NCI-H2107 (cell line): ENCODE measurements around the gene CLRN2.
"Not testable (repeated sequence)": the region's sequence is repeated elsewhere in the genome, so short reads cannot be mapped to it uniquely, and the experiment has no call there.

ENCODE experiments used
- DNase-seq: peaks from one replicate; lab custom pipeline; 2025; lab: John Stamatoyannopoulos, UW

The CLRN2 gene

DNA sequence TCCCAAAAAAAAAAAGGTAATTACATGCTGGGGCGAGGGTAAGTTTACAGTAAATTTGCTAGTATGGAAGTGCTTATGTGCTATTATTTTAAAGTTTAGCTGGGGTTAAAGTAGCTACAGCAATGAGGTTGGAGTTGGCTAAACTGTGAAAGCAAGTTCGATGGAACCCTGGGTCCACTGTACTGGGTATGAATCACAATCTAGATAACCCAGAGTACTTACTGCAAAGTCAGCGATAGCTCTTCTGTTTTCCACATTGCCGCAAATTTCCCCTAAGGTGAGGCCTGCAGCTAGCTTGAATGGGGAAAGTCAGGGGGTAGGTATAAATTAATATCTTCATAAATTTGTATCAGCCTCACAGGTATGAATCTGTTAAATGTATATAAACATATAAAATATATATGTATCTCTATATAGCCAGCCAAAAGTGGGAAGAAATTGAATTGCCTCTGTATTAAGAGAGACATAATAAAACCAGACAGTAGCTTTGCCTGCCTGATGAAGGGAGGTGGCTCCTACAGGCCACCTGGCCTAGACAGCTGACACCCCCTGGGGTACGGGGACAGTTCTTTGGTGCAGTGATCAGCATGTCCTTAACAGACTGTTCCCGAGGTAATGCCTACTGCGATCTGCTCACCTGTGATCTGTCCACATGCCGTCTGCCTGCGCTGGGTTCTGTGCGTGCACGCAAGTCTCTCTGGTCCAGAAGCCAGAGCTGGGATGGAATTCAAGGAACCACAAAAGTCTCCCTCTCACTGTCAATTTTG lies 30.6 kb downstream of the CLRN2 start:
- DNase-seq: no peak

DNA sequence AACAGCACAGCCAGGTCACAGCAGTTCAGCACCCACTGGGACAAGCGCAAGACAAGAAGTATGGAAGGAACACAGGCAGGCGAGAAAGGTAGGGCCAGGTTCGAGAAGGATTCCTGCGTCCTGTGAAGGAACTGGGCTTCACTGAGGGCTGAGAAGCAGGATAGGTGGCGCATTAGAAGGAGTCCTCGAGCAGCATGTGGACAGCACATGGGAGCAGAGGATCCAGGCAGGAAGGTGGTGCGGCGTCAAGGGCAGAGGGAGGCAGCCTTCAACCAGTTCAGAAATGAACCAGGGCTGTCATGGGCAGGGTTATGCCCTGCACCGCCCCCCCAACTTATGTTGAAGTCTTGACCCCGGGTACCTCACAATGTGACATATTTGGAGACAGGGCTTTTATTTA lies 31.3 kb downstream of the CLRN2 start:
- DNase-seq: no peak

DNA sequence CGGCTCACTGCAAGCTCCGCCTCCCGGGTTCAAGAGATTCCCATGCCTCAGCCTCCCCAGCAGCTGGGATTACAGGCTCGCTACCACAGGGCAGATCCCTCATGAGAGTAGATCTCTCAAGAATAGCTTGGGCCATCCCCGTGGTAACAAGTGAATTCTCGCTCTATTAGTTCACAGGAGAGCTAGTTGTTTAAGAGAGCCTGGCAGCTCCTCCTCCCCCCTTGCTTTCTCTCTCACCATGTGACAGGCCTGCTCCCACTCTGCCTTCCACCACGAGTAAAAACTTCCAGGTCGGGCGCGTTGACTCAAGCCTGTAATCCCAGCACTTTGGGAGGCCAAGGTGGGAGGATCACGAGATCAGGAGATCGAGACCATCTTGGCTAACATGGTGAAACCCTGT lies 31.7 kb downstream of the CLRN2 start:
- DNase-seq: no peak

DNA sequence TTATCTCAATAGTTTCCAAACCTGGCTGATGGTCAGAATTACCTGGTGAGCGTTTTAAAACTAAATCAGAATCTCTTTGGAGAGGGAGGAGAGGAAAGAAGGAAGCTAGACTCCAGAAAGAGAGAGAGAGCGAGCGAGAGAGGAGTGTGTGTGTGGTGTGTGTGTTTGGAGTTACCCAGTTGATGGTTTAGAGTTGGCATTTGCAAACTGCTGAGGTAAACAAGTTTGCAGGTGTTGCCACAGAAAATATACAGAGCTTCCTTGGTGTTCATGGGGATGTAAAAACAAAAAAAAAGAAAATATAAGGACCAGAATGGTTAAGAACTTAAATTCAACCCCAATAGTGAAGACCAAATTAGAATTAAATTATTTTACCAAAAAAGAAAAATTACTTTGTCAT lies 35.6 kb downstream of the CLRN2 start:
- no peak for DNase-seq

DNA sequence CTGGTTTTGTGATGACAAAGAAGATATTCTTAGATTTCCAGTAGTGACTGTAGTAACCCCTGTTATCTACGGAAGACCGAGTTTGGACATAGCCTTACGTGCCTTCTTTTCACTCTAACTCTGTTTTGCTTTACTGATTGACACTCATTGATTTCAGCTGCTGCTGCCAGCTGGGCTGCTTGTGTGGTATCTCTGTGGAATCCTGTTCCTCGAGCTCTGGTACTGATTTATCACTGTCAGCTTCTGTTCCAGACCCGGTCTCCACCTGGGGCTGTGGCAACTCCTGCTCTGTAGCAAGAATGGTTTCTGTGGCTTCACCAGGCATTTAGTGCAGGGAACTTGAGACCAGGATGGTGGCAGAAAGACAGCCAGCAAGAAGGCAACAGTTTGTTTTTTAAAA lies 37.5 kb downstream of the CLRN2 start:
- DNase-seq: no peak

DNA sequence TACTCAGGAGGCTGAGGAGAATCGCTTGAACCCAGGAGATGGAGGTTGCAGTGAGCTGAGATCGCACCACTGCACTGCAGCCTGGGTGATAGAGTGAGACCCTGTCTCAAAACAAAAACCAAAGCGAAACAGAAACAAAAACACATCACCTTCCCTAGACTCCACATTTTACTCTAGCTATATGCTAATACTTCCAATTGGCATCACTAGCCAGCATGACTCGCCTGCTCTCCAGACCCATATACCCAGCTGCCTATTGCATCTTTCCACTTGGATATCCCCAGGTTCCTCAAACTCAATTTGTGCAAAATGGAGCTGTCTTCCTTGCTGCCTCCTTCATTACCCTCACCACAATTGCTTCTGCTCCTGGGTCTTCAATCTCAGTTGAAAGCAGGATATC lies 39.6 kb downstream of the CLRN2 start:
- DNase-seq: no peak

DNA sequence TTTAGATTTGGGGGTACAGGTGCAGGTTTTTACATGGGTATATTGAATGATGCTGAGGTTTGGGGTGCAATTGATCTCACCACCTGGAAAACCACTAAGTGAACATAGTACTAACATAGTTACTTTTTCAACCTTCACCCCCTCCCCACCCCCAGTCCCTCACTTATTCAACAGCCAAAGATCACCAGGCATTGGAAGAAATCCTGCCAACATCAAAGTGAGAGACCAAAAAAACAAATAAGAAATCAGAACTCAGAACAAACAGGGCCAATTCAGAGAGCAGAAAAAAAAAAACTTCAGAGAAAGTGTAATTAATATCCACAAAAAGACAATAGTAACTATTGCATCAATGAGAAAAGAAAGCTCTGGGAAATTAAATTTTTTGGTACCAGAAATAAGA lies 41.5 kb downstream of the CLRN2 start:
- no peak for DNase-seq

DNA sequence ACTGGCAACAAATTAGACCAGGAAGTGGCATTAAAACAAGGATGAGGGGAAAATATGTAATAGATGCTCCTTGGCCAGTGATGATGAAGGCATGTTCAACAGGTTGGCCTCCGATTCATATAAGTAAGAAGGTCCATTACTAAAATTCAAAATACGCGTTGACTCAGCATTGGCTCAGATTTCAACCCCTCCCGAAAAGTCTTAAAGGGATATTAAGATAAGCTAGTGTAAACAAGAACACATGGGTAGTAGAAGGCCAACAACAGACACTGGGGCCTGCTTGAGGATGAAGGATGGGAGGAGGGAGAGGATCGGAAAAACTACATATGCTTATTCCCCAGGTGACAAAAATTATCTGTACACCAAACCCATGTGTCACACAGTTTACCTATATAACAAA lies 42.9 kb downstream of the CLRN2 start:
- no peak for DNase-seq

DNA sequence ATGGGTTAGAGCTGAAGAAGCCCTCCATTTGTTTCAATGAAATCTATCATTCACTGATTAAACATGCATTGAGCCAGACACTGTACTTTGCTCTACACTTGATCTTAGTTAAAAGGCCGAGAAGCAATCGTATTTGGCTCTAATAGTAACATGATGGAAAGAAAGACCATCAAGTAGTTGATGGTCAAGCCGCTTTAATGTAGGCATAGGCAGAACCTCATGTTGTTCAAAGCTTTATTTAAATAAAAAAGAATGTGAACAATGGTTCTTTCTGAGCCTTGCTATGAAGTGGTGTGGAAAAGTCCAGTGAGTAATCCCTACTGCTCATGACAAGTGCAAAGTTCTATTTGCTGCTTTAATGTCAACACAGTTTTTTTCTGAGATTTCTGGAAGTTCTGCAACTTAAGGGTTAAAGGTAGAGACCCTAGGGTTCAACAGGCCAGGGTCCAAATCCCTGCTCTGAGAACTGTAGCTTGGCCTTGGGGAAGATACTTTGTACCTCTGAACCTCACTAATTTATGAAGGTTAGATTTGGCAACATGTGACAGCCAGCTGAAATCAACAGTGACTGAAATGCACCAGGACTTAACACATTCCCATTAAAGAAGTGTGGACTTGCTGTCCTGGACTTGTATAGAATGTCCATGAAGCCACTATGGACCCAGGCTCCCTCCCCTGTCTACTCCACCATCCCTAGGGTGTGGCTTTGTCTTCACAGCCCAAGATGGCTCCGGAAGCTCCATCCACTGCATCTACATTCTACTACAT lies 44.2 kb downstream of the CLRN2 start:
- no peak for DNase-seq

DNA sequence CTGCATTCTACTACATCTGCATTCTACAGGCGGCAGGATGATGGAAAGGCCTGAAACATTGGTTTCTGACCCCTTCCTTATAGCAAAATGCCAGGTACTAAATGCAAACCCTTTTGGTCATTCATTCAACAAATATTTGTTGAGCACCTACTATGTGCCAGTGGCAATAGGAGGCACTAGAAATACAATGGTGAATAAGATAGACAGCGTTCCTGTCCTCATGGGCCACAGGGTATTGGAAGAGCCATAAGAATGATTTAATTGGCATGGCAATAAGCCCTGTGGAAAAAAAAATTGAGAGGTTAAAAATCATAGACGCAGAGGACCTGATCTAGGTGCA lies 44.7 kb downstream of the CLRN2 start:
- no peak for DNase-seq

DNA sequence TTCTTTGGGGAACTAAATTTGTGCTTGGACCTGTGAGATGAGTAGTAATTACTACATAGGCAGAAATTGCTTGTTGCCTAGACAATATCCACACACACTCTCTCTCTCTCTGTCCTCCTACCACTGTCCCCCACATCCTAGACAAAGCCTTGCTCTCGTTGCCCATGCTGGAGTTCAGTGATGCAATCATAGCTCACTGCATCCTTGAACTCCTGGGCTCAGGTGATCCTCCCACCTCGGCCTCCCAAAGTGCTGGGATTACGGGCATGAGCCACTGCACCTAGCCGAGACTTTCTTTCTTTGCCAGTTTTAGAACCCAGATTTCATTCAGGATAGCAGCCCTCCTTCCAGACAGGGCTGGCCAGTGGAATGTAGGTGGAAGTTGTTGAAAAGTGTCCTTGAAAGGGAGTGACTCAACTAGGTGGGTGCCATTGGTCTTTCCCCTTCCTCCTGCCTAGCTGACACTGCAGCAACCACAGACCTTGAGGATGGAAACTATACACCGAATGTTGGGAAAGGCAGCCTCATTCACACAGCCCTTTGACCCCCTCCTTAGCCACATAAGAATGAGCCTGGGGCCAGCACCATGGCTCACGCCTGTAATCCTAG lies 45.2 kb downstream of the CLRN2 start:
- no peak for DNase-seq

DNA sequence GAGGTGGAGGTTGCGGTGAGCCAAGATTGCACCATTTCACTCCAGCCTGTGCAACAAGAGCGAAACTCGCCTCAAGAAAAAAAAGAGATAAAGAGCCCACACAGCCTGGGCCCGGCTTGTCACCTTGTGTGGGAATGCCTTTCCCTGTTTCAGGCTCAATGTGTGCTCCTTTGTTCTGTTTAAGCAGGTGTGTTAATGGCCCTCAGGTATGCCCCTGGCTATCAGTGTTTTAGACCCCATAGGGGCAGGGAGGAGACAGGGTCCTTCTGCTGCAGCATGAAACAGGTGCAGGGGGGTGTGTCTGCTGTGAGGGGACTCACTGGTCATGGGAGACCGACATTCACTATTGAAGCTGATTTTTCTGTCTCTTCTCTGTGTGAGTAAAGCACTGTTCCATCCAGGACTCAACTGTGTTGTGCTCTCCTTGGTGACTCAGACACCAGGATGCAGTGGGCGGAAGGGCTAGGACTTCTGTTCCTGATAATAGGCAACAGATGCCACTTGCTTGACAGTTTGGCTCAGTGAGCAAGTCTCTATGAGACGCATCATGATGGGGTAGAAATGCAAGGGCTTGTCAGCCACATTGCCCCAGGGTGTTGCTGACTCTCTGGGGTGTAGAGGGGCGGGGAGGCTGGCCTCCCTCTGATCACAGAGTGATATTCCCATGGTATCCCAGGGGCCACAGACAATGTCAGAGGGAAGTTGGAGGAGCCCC lies 46.4 kb downstream of the CLRN2 start:
- no peak for DNase-seq

DNA sequence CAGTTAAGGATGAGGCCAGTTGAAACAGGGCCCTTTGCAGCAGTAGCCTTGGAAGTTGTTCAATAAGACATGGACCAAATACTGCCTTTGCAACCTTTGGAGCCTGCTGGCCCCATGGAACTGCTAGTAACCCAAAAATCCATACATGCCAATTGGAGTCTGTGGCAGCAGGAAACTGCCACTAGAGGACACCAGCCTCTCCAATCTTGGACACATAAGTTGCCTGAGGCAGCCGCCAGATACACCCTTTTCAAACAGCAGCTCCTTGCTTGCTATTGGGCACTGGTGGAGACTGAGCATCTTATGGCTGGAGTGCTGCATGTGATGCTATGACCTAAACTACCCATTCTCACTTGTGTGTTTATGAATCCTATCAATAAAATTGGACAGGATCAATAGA lies 47.2 kb downstream of the CLRN2 start:
- no peak for DNase-seq

DNA sequence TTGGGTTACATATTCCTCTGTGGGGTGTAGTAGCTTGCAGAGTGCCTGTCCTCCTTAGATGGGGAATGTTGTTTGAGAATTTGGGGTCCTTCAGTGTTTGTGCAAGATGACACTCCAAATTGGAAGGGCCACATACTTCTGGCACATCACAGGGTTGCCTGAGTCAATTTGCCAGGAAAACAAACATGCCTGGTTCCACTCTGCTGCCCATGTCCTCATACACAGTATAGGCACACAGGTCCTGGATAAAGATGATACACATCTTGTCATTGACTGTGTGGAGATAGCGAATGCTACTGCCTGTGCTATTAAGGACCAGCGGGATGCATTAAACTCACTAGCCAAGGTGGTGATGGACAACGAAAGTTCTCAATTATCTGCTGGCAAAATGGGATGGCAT lies 50.9 kb downstream of the CLRN2 start:
- DNase-seq: no peak

DNA sequence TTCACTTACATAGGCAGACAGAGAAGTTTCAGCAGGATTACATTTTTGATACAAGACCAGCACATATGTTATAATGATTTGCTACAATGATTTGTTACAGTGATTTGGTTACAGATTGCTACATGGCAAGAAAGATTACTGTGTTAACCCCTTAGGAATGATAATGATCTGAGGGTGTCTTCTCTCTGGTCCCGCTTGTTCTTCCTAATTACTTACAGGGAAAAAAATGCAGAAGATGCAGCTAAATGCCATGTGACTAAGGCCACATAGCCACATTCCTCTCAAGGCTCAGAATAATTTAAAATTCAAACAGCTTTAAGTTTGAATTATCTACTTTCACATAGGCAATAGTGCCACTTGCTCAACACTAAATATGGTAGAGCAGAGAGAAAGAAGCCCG lies 52.3 kb downstream of the CLRN2 start:
- DNase-seq: no peak

DNA sequence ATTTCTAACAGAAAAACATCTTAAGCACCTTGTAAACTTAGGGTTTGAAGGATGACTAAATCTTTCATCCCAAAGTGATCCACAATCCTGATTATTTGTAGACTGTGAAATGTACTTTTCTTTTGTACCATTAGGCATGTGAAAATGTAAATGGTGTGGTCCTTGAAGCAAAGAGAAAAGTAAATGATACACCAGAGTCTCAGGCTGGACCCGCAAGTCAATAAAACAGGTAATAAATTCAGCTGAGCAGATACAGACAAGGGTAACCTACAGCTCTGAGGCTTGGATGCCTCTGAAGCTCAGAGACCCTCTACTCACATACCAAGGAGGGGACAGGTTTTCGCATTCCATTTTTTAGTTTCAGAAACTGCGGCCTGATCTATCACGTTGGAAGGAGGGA lies 59.2 kb downstream of the CLRN2 start:
- no peak for DNase-seq

DNA sequence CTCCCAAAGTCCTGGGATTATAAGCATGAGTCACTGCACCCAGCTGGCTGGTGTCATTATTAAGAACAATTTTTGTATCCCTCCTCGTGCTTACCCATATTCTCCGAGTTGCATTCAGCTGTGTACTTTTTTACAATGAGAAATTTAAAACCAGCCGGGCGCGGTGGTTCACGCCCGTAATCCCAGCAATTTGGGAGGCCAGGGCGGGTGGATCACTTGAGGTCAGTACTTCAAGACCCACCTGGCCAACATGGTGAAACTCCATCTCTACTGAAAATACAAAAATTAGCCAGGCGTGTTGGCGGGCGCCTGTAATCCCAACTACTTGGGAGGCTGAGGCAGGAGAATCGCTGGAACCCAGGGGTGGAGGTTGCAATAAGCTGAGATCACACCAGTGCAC lies 60.2 kb downstream of the CLRN2 start:
- not testable (repeated sequence) for DNase-seq
